ENCODE data around the gene AOPEP. TPM values are rescaled to one million over a fixed set of nuclear protein-coding genes. Genes with fewer than 3 reads are reported as not detected.

AOPEP gene
- total and polyA plus RNA-seq, 8 donors, result 73.9 to 407 (median 101) TPM

DNA sequence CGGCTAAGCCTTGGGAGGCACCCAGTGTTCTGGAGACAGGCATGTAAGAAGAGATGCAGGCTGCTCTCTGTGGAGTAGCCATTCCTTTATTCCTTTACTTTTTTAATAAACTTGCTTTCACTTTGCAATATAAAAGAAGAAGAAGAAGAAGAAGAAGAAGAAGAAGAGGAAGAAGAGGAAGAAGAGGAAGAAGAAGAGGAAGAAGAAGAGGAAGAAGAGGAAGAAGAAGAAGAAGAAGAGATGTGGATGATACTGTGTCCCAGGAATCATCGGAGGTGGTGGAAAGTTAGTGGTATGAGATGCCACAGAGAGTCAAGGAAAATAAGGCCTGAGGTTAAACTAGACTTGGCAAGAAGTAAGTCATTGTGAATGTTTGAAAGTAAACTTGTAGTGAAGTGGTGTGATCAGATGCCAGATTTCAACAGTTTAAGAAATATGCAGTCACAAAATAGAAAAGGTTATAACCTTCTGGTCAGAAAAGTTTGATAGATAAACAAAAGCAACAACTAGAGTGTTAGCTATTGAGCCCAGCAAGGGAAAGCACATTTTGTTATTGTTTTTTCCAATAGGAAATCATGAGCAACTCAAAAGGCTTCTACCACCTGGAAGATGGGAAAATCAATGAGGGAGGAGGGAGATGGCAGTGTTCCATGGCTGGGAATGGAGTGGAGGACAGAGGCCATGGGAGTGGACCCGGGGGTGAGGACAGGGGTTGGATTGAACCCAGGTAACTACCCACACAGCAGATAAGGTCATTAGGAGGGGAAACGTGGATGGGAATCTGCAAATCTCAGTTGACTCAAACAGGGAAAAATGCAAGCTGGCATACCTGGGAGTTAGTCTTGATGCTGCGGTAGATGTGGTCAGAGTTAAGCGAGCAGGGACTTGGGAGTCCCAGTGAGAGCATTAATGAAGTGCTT, 16.8 kb downstream of the AOPEP start:
- intact Hi-C loops (cut with DNase I; ENCODE audit: low total_unique reads), result no loop called here
- WGBS, 5 donors, result 58 to 76% (median 69%) methylated on average over 6 of the region's 6 CpGs
- Histone ChIP-seq H3K36me3 (no peaks in the 10 kb centered on the region), H3K9me3 (no peaks in the 10 kb centered on the region), H3K4me1 (peaks cover 0 to 7% (median 3%) of the 10 kb centered on the region in 4 donors), H3K27me3 (no peaks in the 10 kb centered on the region), H3K4me3 (no peak overlapping the region), H3K27ac (peak overlapping the region in 1 of 5 donors; percentile 21)
- no peak for DNase-seq
- TF ChIP-seq POLR2A (IDR thresholded peaks at IDR 0.05) (no peak), EP300 (IDR thresholded peaks at IDR 0.05) (no peak), POLR2AphosphoS5 (IDR thresholded peaks at IDR 0.05) (no peak)
- TF ChIP-seq, protein P1, sequence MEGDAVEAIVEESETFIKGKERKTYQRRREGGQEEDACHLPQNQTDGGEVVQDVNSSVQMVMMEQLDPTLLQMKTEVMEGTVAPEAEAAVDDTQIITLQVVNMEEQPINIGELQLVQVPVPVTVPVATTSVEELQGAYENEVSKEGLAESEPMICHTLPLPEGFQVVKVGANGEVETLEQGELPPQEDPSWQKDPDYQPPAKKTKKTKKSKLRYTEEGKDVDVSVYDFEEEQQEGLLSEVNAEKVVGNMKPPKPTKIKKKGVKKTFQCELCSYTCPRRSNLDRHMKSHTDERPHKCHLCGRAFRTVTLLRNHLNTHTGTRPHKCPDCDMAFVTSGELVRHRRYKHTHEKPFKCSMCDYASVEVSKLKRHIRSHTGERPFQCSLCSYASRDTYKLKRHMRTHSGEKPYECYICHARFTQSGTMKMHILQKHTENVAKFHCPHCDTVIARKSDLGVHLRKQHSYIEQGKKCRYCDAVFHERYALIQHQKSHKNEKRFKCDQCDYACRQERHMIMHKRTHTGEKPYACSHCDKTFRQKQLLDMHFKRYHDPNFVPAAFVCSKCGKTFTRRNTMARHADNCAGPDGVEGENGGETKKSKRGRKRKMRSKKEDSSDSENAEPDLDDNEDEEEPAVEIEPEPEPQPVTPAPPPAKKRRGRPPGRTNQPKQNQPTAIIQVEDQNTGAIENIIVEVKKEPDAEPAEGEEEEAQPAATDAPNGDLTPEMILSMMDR (IDR thresholded peaks at IDR 0.05), result no peak

- no peak for DNase-seq
- no peak overlapping the region for H3K27ac ChIP-seq
- peaks cover 0 to 17% (median 6%) of the 10 kb centered on the region in 4 donors for H3K36me3 ChIP-seq
- peaks cover 0 to 7% (median 3%) of the 10 kb centered on the region in 4 donors for H3K4me1 ChIP-seq
- H3K4me3 ChIP-seq, result no peak overlapping the region
- peaks cover 0 to 14% (median 8%) of the 10 kb centered on the region in 4 donors for H3K9me3 ChIP-seq
- TF ChIP-seq POLR2AphosphoS5 (IDR thresholded peaks at IDR 0.05) (no peak), POLR2A (IDR thresholded peaks at IDR 0.05) (no peak), EP300 (IDR thresholded peaks at IDR 0.05) (no peak)
- TF ChIP-seq, protein P1 (IDR thresholded peaks at IDR 0.05), result no peak
- intact Hi-C loops (cut with DNase I; ENCODE audit: low total_unique reads), result no loop called here
- WGBS, 5 donors, result 74 to 93% (median 86%) methylated on average over 8 of the region's 8 CpGs
- no peaks in the 10 kb centered on the region for H3K27me3 ChIP-seq
These were observed 19.5 kb downstream of the AOPEP start for GRCh38 chr9:94745806-94746540.

DNA sequence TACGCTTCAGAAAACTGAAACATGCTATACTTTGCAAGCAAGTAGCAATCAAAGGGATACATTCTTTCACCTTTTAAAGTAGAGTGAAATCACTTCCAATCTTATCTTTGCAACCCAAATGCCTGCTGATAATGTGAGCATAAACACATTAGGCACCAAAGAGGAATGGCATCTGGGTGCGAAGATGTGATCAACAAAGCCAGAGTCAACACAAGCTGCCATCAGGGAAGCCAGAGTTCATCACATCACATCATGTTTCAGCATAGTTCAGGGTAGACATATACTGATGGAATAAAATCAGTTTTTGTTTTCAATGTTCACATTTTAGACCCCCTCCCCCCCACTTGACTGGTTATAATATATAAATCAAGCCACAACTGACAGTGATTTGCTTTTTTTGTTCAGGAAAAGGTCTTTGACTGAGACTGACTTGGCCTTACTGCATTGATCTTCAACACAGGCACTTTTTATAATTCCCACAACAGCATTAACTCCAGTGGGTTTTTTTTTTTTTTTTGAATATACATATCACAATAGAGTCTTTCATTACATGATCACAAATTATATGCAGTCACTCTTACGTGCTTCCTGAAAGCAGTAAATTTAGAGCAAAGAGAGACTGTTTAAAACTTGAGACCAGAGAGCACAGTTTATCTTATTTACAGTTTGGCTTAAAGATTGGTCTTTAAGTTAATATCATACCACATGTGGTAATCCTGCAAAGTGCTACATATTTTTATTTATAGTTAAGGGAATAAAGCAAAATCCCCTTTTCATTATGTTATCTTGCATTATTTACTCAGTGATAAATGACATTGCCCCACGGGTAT, 20.3 kb downstream of the AOPEP start:
- Histone ChIP-seq H3K27me3 (no peaks in the 10 kb centered on the region), H3K4me1 (peaks cover 0 to 7% (median 3%) of the 10 kb centered on the region in 4 donors), H3K4me3 (no peak overlapping the region), H3K36me3 (peaks cover 0 to 17% (median 6%) of the 10 kb centered on the region in 4 donors), H3K27ac (no peak overlapping the region), H3K9me3 (peaks cover 0 to 14% (median 8%) of the 10 kb centered on the region in 4 donors)
- intact Hi-C loops (cut with DNase I; ENCODE audit: low total_unique reads), result no loop called here
- DNase-seq, result peak in 1 of 2 donors; percentile 48
- TF ChIP-seq, protein P1 (IDR thresholded peaks at IDR 0.05), result no peak
- TF ChIP-seq POLR2AphosphoS5 (IDR thresholded peaks at IDR 0.05), result no peak
- no peak for TF ChIP-seq EP300 (IDR thresholded peaks at IDR 0.05)
- TF ChIP-seq POLR2A (IDR thresholded peaks at IDR 0.05), result no peak
- WGBS, 5 donors, result 41 to 67% (median 54%) methylated on average over 4 of the region's 4 CpGs
